Endodermal cell (in vitro differentiated cells): ENCODE results near the gene NPFFR2. TPM values are rescaled to one million over a fixed set of nuclear protein-coding genes. Genes with fewer than 3 reads are reported as not detected.

ENCODE experiments used
- DNase-seq: peaks from one replicate; pipeline ENCODE4 v3.0.0-alpha.2; 2017
- H3K27ac ChIP-seq: 2 replicates; pipeline ENCODE4 v1.5.1; 2013; ENCODE audit warnings: mild to moderate bottlenecking, low read depth, low read length, moderate library complexity
- H3K27me3 ChIP-seq: 2 replicates; pipeline ENCODE4 v1.6.1; 2013; ENCODE audit warnings: mild to moderate bottlenecking, low read length, moderate library complexity; ENCODE audit not compliant: insufficient read depth, control insufficient read depth, poor library complexity, severe bottlenecking
- H3K36me3 ChIP-seq: 2 replicates; pipeline ENCODE4 v1.7.0; 2013; ENCODE audit warnings: mild to moderate bottlenecking, low read length, moderate library complexity; ENCODE audit not compliant: control insufficient read depth, insufficient read depth
- H3K4me1 ChIP-seq: one replicate; pipeline ENCODE4 v1.7.0; 2013; ENCODE audit warnings: low read length; ENCODE audit not compliant: control insufficient read depth, insufficient read depth
- H3K4me3 ChIP-seq: 2 replicates; pipeline ENCODE4 v1.5.1; 2013; ENCODE audit warnings: mild to moderate bottlenecking, low read length, moderate library complexity
- H3K9ac ChIP-seq: 2 replicates; pipeline ENCODE4 v1.6.1; 2013; ENCODE audit warnings: mild to moderate bottlenecking, low read length, moderate library complexity; ENCODE audit not compliant: poor library complexity, severe bottlenecking; ENCODE audit errors: extremely low read depth
- H3K9me3 ChIP-seq: 2 replicates; pipeline ENCODE4 v1.6.1; 2013; ENCODE audit warnings: mild to moderate bottlenecking, low read length, moderate library complexity; ENCODE audit not compliant: control insufficient read depth
- H3K27ac Mint-ChIP-seq: 2 replicates; pipeline ENCODE4 v1.8.0; 2020; ENCODE audit warnings: mixed read lengths
- H3K27me3 Mint-ChIP-seq: 2 replicates; pipeline ENCODE4 v1.8.0; 2021; ENCODE audit warnings: mild to moderate bottlenecking, mixed read lengths; ENCODE audit not compliant: insufficient read depth
- H3K36me3 Mint-ChIP-seq: 2 replicates; pipeline ENCODE4 v1.8.0; 2020; ENCODE audit warnings: low read depth, mixed read lengths
- H3K4me1 Mint-ChIP-seq: 2 replicates; pipeline ENCODE4 v1.8.0; 2020; ENCODE audit warnings: mixed read lengths
- H3K4me3 Mint-ChIP-seq: 2 replicates; pipeline ENCODE4 v1.8.0; 2020; ENCODE audit warnings: mild to moderate bottlenecking, moderate library complexity, mixed read lengths
- H3K9me3 Mint-ChIP-seq: 2 replicates; pipeline ENCODE4 v1.8.0; 2020; ENCODE audit warnings: mild to moderate bottlenecking, mixed read lengths
- CTCF ChIP-seq: fragments of 200-600 bp; sonication (generic); conservative IDR thresholded peaks from 2 replicates; pipeline ENCODE4 v1.5.0; 2021; ENCODE audit warnings: antibody characterized with exemption, mild to moderate bottlenecking
- WGBS, 2 experiments: methylation state at CpG; one replicate each; pipeline versions ENCODE4 v1.1.5 to v1.1.7; 2013; ENCODE audit warnings: missing lambda C conversion rate in 2 of 2, mixed read lengths in 1 of 2; ENCODE audit not compliant: insufficient coverage in 1 of 2, insufficient read length in 1 of 2; 5-methylcytosine and 5-hydroxymethylcytosine counted together
- total RNA-seq, 2 donors: library from RNA; stranded (reverse); fragmentation: NEBNext Ultra II Directional in 1 of 2; extraction: Animal tissue kit (Norgen Biotek cat#: 25700) in 1 of 2; gene quantifications; 2 replicates in 1 of 2; 3 replicates in 1 of 2; pipeline ENCODE4 v1.2.1, GENCODE V29; 2021

NPFFR2 gene
- total RNA-seq, 2 donors from 2014 or later = 0.29 to 1.5 TPM

GRCh38 chr4:72118017-72118416 lies 86.2 kb downstream of the NPFFR2 start:
- no peak overlapping the region for H3K4me3 Mint-ChIP-seq
- Histone ChIP-seq H3K27me3 (no peaks in the 10 kb centered on the region), H3K36me3 (no peaks in the 10 kb centered on the region), H3K4me3 (no peak overlapping the region), H3K9ac (no peak overlapping the region), H3K4me1 (no peaks in the 10 kb centered on the region), H3K9me3 (no peaks in the 10 kb centered on the region), H3K27ac (no peak overlapping the region)
- TF ChIP-seq CTCF = no peak
- no peaks in the 10 kb centered on the region for H3K4me1 Mint-ChIP-seq
- no peaks in the 10 kb centered on the region for H3K36me3 Mint-ChIP-seq
- DNase-seq = no peak
- no peaks in the 10 kb centered on the region for H3K27me3 Mint-ChIP-seq
- no peaks in the 10 kb centered on the region for H3K9me3 Mint-ChIP-seq
- no peak overlapping the region for H3K27ac Mint-ChIP-seq
- 93 to 100% methylated on average over 2 to 3 of the region's 3 CpGs for WGBS, 2 experiments

- Mint-ChIP-seq H3K27ac (peak overlapping the region; percentile 52), H3K4me1 (no peaks in the 10 kb centered on the region), H3K4me3 (no peak overlapping the region), H3K27me3 (no peaks in the 10 kb centered on the region), H3K9me3 (no peaks in the 10 kb centered on the region), H3K36me3 (no peaks in the 10 kb centered on the region)
- Histone ChIP-seq H3K4me3 (no peak overlapping the region), H3K9me3 (no peaks in the 10 kb centered on the region), H3K9ac (no peak overlapping the region), H3K36me3 (no peaks in the 10 kb centered on the region), H3K27ac (no peak overlapping the region), H3K27me3 (no peaks in the 10 kb centered on the region), H3K4me1 (no peaks in the 10 kb centered on the region)
- no peak for TF ChIP-seq CTCF
- 84 to 92% methylated on average over 2 to 3 of the region's 3 CpGs for WGBS, 2 experiments
- DNase-seq = peak; percentile 53
Measured at GRCh38 chr4:72119946-72120345, 88.1 kb downstream of the NPFFR2 start.

DNA sequence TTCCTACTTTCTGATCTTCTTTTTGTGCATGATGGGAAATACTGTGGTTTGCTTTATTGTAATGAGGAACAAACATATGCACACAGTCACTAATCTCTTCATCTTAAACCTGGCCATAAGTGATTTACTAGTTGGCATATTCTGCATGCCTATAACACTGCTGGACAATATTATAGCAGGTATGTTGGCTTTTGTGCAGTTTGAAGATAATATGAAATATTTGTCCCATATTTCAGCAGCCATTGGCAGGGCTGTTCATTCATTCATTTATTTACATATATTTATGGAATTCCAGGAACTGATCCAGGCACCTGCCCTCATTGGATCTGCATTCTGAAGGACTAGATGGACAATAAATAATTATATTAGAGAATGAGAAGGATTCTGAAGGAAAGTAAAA lies 96.9 kb downstream of the NPFFR2 start:
- no peak for TF ChIP-seq CTCF
- Mint-ChIP-seq H3K27me3 (no peaks in the 10 kb centered on the region), H3K4me1 (peaks cover 10% of the 10 kb centered on the region), H3K36me3 (no peaks in the 10 kb centered on the region), H3K9me3 (no peaks in the 10 kb centered on the region), H3K4me3 (no peak overlapping the region), H3K27ac (no peak overlapping the region)
- DNase-seq = no peak
- H3K27me3 ChIP-seq = no peaks in the 10 kb centered on the region
- no peak overlapping the region for H3K9ac ChIP-seq
- H3K9me3 ChIP-seq = no peaks in the 10 kb centered on the region
- no peaks in the 10 kb centered on the region for H3K36me3 ChIP-seq
- H3K4me1 ChIP-seq = no peaks in the 10 kb centered on the region
- H3K27ac ChIP-seq = no peak overlapping the region
- H3K4me3 ChIP-seq = no peak overlapping the region
